Mesenchymal stem cell (in vitro differentiated cells and primary cell): Measurements from ENCODE around the gene VARS2. TPM values are rescaled to one million over a fixed set of nuclear protein-coding genes. Genes with fewer than 3 reads are reported as not detected.
"Not testable (repeated sequence)": the region's sequence is repeated elsewhere in the genome, so short reads cannot be mapped to it uniquely, and the experiment has no call there.

Experiments used
- DNase-seq: peaks from one replicate; pipeline ENCODE4 v3.0.0-alpha.2; 2013
- H2AFZ ChIP-seq: one replicate; pipeline ENCODE4 v1.6.1; 2013; ENCODE audit warnings: low read depth, mild to moderate bottlenecking, control low read depth, inconsistent platforms, low read length, moderate library complexity
- H2AK5ac ChIP-seq: 2 replicates; pipeline ENCODE4 v1.6.1; 2013; ENCODE audit warnings: low read length, moderate library complexity, mild to moderate bottlenecking, inconsistent platforms; ENCODE audit not compliant: severe bottlenecking
- H2BK120ac ChIP-seq: one replicate; pipeline ENCODE4 v1.6.1; 2013; ENCODE audit warnings: low read depth, mild to moderate bottlenecking, inconsistent platforms, low read length, moderate library complexity
- H2BK12ac ChIP-seq, 2 experiments: one replicate each; pipeline ENCODE4 v1.6.1; 2013; ENCODE audit warnings: inconsistent platforms in 2 of 2, low read length in 2 of 2, mild to moderate bottlenecking in 2 of 2, moderate library complexity in 2 of 2, control low read depth in 1 of 2
- H2BK15ac ChIP-seq: one replicate; pipeline ENCODE4 v1.6.1; 2013; ENCODE audit warnings: mild to moderate bottlenecking, low read depth, inconsistent platforms; ENCODE audit not compliant: poor library complexity, severe bottlenecking
- H2BK5ac ChIP-seq: 2 replicates; pipeline ENCODE4 v1.6.1; 2013; ENCODE audit warnings: low read depth, mild to moderate bottlenecking, low read length, control low read depth, inconsistent platforms; ENCODE audit not compliant: poor library complexity, severe bottlenecking
- H3K14ac ChIP-seq, 2 experiments: one replicate each; pipeline ENCODE4 v1.6.1; 2013; ENCODE audit warnings: inconsistent platforms in 2 of 2, low read length in 2 of 2, control low read depth in 1 of 2, mild to moderate bottlenecking in 1 of 2, moderate library complexity in 1 of 2
- H3K18ac ChIP-seq, 2 experiments: one replicate each; pipeline ENCODE4 v1.6.1; 2013; ENCODE audit warnings: inconsistent platforms in 2 of 2, low read length in 2 of 2, control low read depth in 1 of 2, low read depth in 1 of 2, mild to moderate bottlenecking in 1 of 2
- H3K23ac ChIP-seq, 2 experiments: one replicate each; pipeline ENCODE4 v1.6.1; 2013; ENCODE audit warnings: inconsistent platforms in 2 of 2, low read length in 2 of 2, mild to moderate bottlenecking in 2 of 2, moderate library complexity in 2 of 2, control low read depth in 1 of 2
- H3K27ac ChIP-seq: 2 replicates; pipeline ENCODE4 v1.5.1; 2013; ENCODE audit warnings: mild to moderate bottlenecking, moderate library complexity, low read length, control low read depth, inconsistent platforms; ENCODE audit not compliant: poor library complexity, severe bottlenecking
- H3K27me3 ChIP-seq, 2 experiments: 2 replicates each; pipeline versions ENCODE4 v1.6.1 to v1.7.0; 2013; ENCODE audit warnings: low read length in 2 of 2, mild to moderate bottlenecking in 2 of 2, moderate library complexity in 2 of 2, control low read depth in 1 of 2, inconsistent platforms in 1 of 2; ENCODE audit not compliant: control insufficient read depth in 1 of 2, insufficient read depth in 1 of 2
- H3K36me3 ChIP-seq, 2 experiments: 2 replicates each; pipeline versions ENCODE4 v1.6.1 to v1.7.0; 2013; ENCODE audit warnings: low read length in 2 of 2, control low read depth in 1 of 2, inconsistent platforms in 1 of 2, low read depth in 1 of 2, mild to moderate bottlenecking in 1 of 2; ENCODE audit not compliant: insufficient read depth in 2 of 2, control insufficient read depth in 1 of 2
- H3K4ac ChIP-seq, 2 experiments: one replicate each; pipeline ENCODE4 v1.6.1; 2013; ENCODE audit warnings: inconsistent platforms in 2 of 2, low read length in 2 of 2, mild to moderate bottlenecking in 2 of 2, moderate library complexity in 2 of 2, control low read depth in 1 of 2, low read depth in 1 of 2
- H3K4me1 ChIP-seq: 2 replicates; pipeline ENCODE4 v1.6.1; 2013; ENCODE audit warnings: low read depth, low read length, control low read depth; ENCODE audit not compliant: control insufficient read depth, insufficient read depth
- H3K4me2 ChIP-seq: 2 replicates; pipeline ENCODE4 v1.6.1; 2013; ENCODE audit warnings: low read length, mild to moderate bottlenecking, inconsistent platforms; ENCODE audit not compliant: poor library complexity, severe bottlenecking
- H3K4me3 ChIP-seq, 2 experiments: 2 replicates each; pipeline versions ENCODE4 v1.5.1 to v1.7.0; 2013; ENCODE audit warnings: low read length in 2 of 2, mild to moderate bottlenecking in 2 of 2, control low read depth in 1 of 2, low read depth in 1 of 2; ENCODE audit not compliant: insufficient read depth in 1 of 2
- H3K79me1 ChIP-seq: replicated peaks from 2 replicates; pipeline ENCODE4 v1.6.1; 2013; ENCODE audit warnings: mild to moderate bottlenecking, control low read depth, low read length, inconsistent platforms; ENCODE audit not compliant: poor library complexity, severe bottlenecking
- H3K9ac ChIP-seq: 2 replicates; pipeline ENCODE4 v1.7.0; 2013; ENCODE audit warnings: mild to moderate bottlenecking, low read length, moderate library complexity
- H3K9me3 ChIP-seq: 2 replicates; pipeline ENCODE4 v1.7.0; 2013; ENCODE audit warnings: mild to moderate bottlenecking, low read length; ENCODE audit not compliant: control insufficient read depth
- H4K8ac ChIP-seq: one replicate; pipeline ENCODE4 v1.6.1; 2013; ENCODE audit warnings: inconsistent platforms, mild to moderate bottlenecking, low read length, moderate library complexity
- H4K91ac ChIP-seq: one replicate; pipeline ENCODE4 v1.6.1; 2013; ENCODE audit warnings: mild to moderate bottlenecking, low read length, inconsistent platforms
- WGBS: methylation state at CpG from one replicate; pipeline ENCODE4 v1.1.7; 2013; ENCODE audit warnings: mixed read lengths; 5-methylcytosine and 5-hydroxymethylcytosine counted together
- polyA plus RNA-seq, 2 experiments: library from polyadenylated mRNA; stranded (reverse); fragments of 200-250 nt; gene quantifications; one replicate each; pipeline ENCODE4 v1.2.3, GENCODE V29; 2013

VARS2 gene
- polyA plus RNA-seq (2013, experiment 1 of 2): 5.1 TPM
- polyA plus RNA-seq (2013, experiment 2 of 2): 4.7 TPM

DNA sequence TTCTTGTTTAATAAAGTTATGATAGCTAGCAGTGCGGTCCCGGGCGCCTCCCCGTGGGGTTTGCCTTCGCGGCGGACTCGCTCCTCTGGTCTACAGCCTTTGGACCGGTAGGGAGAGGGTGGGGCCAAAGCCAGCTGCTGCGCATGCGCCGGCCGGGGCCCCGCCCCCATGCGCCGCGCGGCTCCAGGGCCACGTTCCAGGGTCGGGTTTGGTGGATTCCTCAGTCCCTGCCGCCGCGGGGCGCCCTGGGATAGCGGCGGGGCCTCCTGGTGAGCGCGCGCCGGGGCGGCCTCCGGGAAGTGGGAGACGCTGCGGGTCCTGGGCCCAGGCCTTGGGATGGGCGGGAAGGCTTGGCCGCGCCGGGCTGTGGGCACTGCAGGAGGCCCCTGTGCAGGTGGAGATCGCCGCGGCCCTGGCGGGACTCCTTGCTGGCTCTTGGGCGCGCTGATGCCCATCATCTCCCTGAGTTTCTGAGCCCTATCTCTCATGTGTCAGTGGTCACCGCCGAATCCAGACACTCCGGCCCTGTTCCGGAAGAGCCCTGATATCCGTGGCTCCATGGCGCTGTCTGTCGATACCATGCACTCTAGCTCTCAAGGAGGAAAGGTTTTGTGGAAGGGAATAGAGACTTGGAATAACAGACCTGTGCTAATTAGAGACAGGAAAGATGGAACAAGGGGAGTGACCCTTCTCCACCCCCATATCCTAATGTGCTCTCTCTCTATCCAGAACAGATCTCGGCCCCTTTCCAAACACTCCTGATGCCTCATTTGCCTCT is at the start of gene VARS2:
Gene VARS2 (plus strand): TSS at position 163 of the 778 bp plus-strand sequence. CDS start 599 bp downstream, at position 762.
- Histone ChIP-seq H3K27ac (peak within 1 kb of the TSS; percentile 67), H2BK5ac (no peak within 1 kb of the TSS), H4K8ac (peak within 1 kb of the TSS; percentile 94), H3K4me1 (peaks cover 18% of the 10 kb centered on the region), H3K36me3 (peaks cover 54 to 65% of the 10 kb centered on the region in 2 experiments), H3K79me1 (peaks cover 24% of the 10 kb centered on the region), H2BK120ac (peak within 1 kb of the TSS; percentile 21), H3K9me3 (no peaks in the 10 kb centered on the region), H4K91ac (peak within 1 kb of the TSS; percentile 83), H2AFZ (peak within 1 kb of the TSS; percentile 91), H3K9ac (peak within 1 kb of the TSS; percentile 90), H3K4me2 (peak within 1 kb of the TSS; percentile 75), H3K23ac (no peak within 1 kb of the TSS), H3K14ac (peak within 1 kb of the TSS in 1 of 2 experiments; percentile 1), H2AK5ac (peak within 1 kb of the TSS; percentile 53), H3K4ac (peak within 1 kb of the TSS; percentile 60 to 88), H3K18ac (peak within 1 kb of the TSS; percentile 81 to 90), H2BK12ac (peak within 1 kb of the TSS in 1 of 2 experiments; percentile 7), H3K4me3 (peak within 1 kb of the TSS; percentile 61 to 83), H2BK15ac (peak within 1 kb of the TSS; percentile 98), H3K27me3 (no peaks in the 10 kb centered on the region)
- WGBS: 3% methylated on average over 52 of the region's 52 CpGs
- peak; percentile 87 for DNase-seq

DNA sequence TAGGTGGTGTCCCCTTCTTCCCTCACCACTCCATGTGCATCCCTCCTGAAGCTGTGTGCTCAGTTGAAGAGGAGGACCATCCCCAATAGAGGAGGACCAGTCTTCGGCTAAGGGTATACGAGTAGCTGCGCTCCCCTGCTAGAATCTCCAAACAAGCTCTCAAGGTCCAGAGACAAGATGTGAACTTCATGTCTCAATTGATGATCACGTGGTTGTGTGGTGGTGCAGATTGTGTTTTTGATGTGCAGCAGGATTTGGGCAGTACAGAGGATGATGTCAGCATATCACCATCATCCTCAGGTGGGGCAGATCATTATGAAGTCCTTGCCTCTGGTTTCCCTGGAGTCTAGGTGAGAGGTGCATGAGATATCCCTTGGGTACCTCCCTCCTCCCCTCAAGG is 49.7 kb upstream of the VARS2 start:
- WGBS: 92% methylated on average over 4 of the region's 4 CpGs
- no peaks in the 10 kb centered on the region for H3K79me1 ChIP-seq
- peaks cover 5% of the 10 kb centered on the region for H3K9me3 ChIP-seq
- no peak overlapping the region for H2BK12ac ChIP-seq
- H4K91ac ChIP-seq: no peak overlapping the region
- no peak overlapping the region for H2BK120ac ChIP-seq
- no peak overlapping the region for H2BK5ac ChIP-seq
- no peaks in the 10 kb centered on the region for H3K36me3 ChIP-seq
- no peak overlapping the region for H3K4me2 ChIP-seq
- H2AFZ ChIP-seq: no peak overlapping the region
- H3K23ac ChIP-seq: no peak overlapping the region
- no peak overlapping the region for H2AK5ac ChIP-seq
- peaks cover 0 to 34% of the 10 kb centered on the region in 2 experiments for H3K27me3 ChIP-seq
- no peak overlapping the region for H3K4ac ChIP-seq
- no peak overlapping the region for H3K27ac ChIP-seq
- H3K9ac ChIP-seq: no peak overlapping the region
- no peak overlapping the region for H4K8ac ChIP-seq
- H3K18ac ChIP-seq: no peak overlapping the region
- H2BK15ac ChIP-seq: no peak overlapping the region
- H3K4me1 ChIP-seq: peaks cover 6% of the 10 kb centered on the region
- H3K14ac ChIP-seq: no peak overlapping the region
- no peak for DNase-seq
- H3K4me3 ChIP-seq: no peak overlapping the region

DNA sequence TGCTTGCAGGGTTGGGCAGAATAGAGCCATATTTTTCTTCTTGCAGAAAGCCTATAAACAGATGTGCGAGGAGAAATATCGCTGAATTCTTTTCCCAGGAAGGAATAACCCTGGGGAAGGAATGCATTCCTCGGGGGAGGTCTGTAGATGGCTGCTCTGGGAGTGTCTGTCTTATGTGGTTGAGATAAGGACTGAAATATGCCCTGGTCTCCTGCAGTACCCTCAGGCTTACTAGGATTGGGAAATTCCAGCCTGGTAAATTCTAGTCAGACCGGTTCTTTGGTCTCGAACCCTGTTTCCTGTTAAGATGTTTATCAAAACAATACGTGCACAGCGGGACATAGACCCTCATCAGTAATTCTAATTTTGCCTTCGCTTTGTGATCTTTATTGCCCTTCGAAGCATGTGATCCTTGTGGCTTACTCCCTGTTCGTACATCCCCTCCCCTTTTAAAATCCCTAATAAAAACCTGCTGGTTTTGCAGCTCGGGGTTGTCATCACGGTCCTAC is 44.7 kb upstream of the VARS2 start:
- not testable (repeated sequence) for H2BK15ac ChIP-seq, H3K79me1 ChIP-seq, H2BK12ac ChIP-seq, H4K91ac ChIP-seq, H3K36me3 ChIP-seq, H3K14ac ChIP-seq, H3K4ac ChIP-seq, H3K4me1 ChIP-seq, H3K23ac ChIP-seq, H4K8ac ChIP-seq, H3K27ac ChIP-seq, H3K4me3 ChIP-seq, H3K4me2 ChIP-seq, DNase-seq, H2BK120ac ChIP-seq, H2AK5ac ChIP-seq, H3K18ac ChIP-seq, H2AFZ ChIP-seq, H2BK5ac ChIP-seq, H3K9ac ChIP-seq
- WGBS: 76% methylated on average over 12 of the region's 12 CpGs
- peaks cover 0 to 15% of the 10 kb centered on the region in 2 experiments for H3K27me3 ChIP-seq
- H3K9me3 ChIP-seq: peaks cover 30% of the 10 kb centered on the region

DNA sequence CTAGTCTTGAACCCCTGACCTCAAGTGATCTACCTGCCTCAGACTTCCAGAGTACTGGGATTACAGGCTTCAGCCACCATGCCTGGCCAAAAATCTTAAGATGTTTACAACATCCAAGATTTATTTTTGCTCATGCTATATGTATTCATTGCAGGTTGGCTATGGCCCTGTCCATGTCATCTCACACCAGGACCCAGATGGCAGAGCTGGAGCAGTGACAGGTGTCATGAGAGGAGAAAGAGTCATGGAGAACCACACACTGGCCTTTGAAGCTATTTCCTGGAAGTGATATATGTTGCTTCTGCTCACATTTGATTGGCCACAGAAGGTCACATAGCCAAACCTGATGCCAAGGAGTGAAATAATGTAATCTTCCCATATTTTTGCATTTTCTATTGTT is 43.5 kb upstream of the VARS2 start:
- no peak overlapping the region for H3K4me3 ChIP-seq

More for the DNA sequence above, 43.5 kb upstream of the VARS2 start:
- H3K23ac ChIP-seq: no peak overlapping the region
- no peaks in the 10 kb centered on the region for H3K36me3 ChIP-seq
- H3K9me3 ChIP-seq: peaks cover 30% of the 10 kb centered on the region
- H2AFZ ChIP-seq: no peak overlapping the region
- H3K4me2 ChIP-seq: no peak overlapping the region
- no peaks in the 10 kb centered on the region for H3K79me1 ChIP-seq
- H3K18ac ChIP-seq: no peak overlapping the region
- no peak overlapping the region for H2BK12ac ChIP-seq
- no peak overlapping the region for H2BK120ac ChIP-seq
- H3K27ac ChIP-seq: no peak overlapping the region
- H4K8ac ChIP-seq: no peak overlapping the region
- no peak overlapping the region for H2BK5ac ChIP-seq
- H3K9ac ChIP-seq: no peak overlapping the region
- H2BK15ac ChIP-seq: no peak overlapping the region
- H3K27me3 ChIP-seq: peaks cover 0 to 4% of the 10 kb centered on the region in 2 experiments
- no peak for DNase-seq
- H3K4ac ChIP-seq: no peak overlapping the region
- no peak overlapping the region for H2AK5ac ChIP-seq
- H4K91ac ChIP-seq: no peak overlapping the region
- H3K4me1 ChIP-seq: no peaks in the 10 kb centered on the region
- H3K14ac ChIP-seq: no peak overlapping the region
